ENCODE results near the gene MMP2.

Gene MMP2

DNA sequence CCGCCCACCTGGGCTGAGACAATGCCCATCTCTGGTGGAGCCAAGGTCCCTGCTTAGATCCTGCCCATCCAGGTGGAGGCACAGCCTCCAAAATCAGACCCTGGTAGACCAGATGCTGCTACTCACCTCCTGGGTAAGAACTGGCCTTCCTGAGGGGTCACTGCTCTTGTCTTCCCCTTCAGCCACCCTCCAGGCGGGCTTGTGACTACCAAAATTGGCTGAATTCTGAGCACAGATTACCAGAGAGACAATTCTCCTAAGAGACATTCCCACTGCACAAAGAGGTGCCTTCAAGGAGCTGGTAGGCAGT lies 10.9 kb downstream of the MMP2 start:
- H2BK120ac ChIP-seq (ENCODE audit: insufficient read depth, low read length, poor library complexity) = no peak overlapping the region
- H3K4me3 ChIP-seq (ENCODE audit: low read depth, low read length) = no peak overlapping the region
- no peak overlapping the region for H3K4ac ChIP-seq (ENCODE audit: low read depth, low read length)
- no peak overlapping the region for H3K14ac ChIP-seq (ENCODE audit: low read length)
- H3K79me1 ChIP-seq (ENCODE audit: low read length) = no peaks in the 10 kb centered on the region
- H3K4me2 ChIP-seq (ENCODE audit: low read length) = no peak overlapping the region
- H4K12ac ChIP-seq (ENCODE audit: low read depth, low read length) = no peak overlapping the region
- no CpG with 5 or more reads among the region's 2 CpGs for WGBS (ENCODE audit: extremely low coverage, insufficient coverage, insufficient read length)
- H2AFZ ChIP-seq (ENCODE audit: insufficient read depth, low read length, poor library complexity) = no peak overlapping the region
- H3K9me3 ChIP-seq (ENCODE audit: insufficient read depth, low read depth, low read length) = peaks cover 2% of the 10 kb centered on the region
- no peak overlapping the region for H3K18ac ChIP-seq (ENCODE audit: low read length)
- H3K27ac ChIP-seq (ENCODE audit: low read depth, low read length) = no peak overlapping the region
- H3K9ac ChIP-seq (ENCODE audit: low read length) = no peak overlapping the region
- peaks cover 73 to 89% of the 10 kb centered on the region in 2 experiments for H3K36me3 ChIP-seq (ENCODE audit: control insufficient read depth in 1 of 2, insufficient read depth in 2 of 2, low read length in 2 of 2)
- no peak overlapping the region for H2AK5ac ChIP-seq (ENCODE audit: low read length)
- H2BK5ac ChIP-seq (ENCODE audit: low read depth, low read length, poor library complexity) = no peak overlapping the region
- no peak overlapping the region for H3K23ac ChIP-seq (ENCODE audit: low read length)
- H3K79me2 ChIP-seq (ENCODE audit: control insufficient read depth, insufficient read depth, low read length, poor library complexity) = no peaks in the 10 kb centered on the region
- peaks cover 0 to 9% of the 10 kb centered on the region in 2 experiments for H3K4me1 ChIP-seq (ENCODE audit: control insufficient read depth in 1 of 2, insufficient read depth in 2 of 2, low read length in 2 of 2)
- H3K27me3 ChIP-seq (ENCODE audit: insufficient read depth, low read length) = no peaks in the 10 kb centered on the region
- DNase-seq = no peak
- H4K8ac ChIP-seq (ENCODE audit: low read depth, low read length) = no peak overlapping the region
- no peak overlapping the region for H2BK12ac ChIP-seq (ENCODE audit: low read length)
- no peak overlapping the region for H4K91ac ChIP-seq (ENCODE audit: low read depth, low read length)

- no peak overlapping the region for H4K8ac ChIP-seq (ENCODE audit: low read depth, low read length)
- no peak overlapping the region for H3K4ac ChIP-seq (ENCODE audit: low read depth, low read length)
- no CpG with 5 or more reads among the region's 2 CpGs for WGBS (ENCODE audit: extremely low coverage, insufficient coverage, insufficient read length)
- peaks cover 2% of the 10 kb centered on the region for H3K9me3 ChIP-seq (ENCODE audit: insufficient read depth, low read depth, low read length)
- H4K12ac ChIP-seq (ENCODE audit: low read depth, low read length) = no peak overlapping the region
- H2AFZ ChIP-seq (ENCODE audit: insufficient read depth, low read length, poor library complexity) = no peak overlapping the region
- H2BK5ac ChIP-seq (ENCODE audit: low read depth, low read length, poor library complexity) = no peak overlapping the region
- no peak overlapping the region for H3K4me3 ChIP-seq (ENCODE audit: low read depth, low read length)
- H3K9ac ChIP-seq (ENCODE audit: low read length) = no peak overlapping the region
- no peak overlapping the region for H4K91ac ChIP-seq (ENCODE audit: low read depth, low read length)
- peaks cover 0 to 9% of the 10 kb centered on the region in 2 experiments for H3K4me1 ChIP-seq (ENCODE audit: control insufficient read depth in 1 of 2, insufficient read depth in 2 of 2, low read length in 2 of 2)
- H3K36me3 ChIP-seq (ENCODE audit: control insufficient read depth in 1 of 2, insufficient read depth in 2 of 2, low read length in 2 of 2) = peaks cover 72 to 89% of the 10 kb centered on the region in 2 experiments
- no peak overlapping the region for H3K14ac ChIP-seq (ENCODE audit: low read length)
- no peak overlapping the region for H3K27ac ChIP-seq (ENCODE audit: low read depth, low read length)
- no peak overlapping the region for H3K23ac ChIP-seq (ENCODE audit: low read length)
- no peak overlapping the region for H2BK12ac ChIP-seq (ENCODE audit: low read length)
- no peak overlapping the region for H3K18ac ChIP-seq (ENCODE audit: low read length)
- no peaks in the 10 kb centered on the region for H3K79me2 ChIP-seq (ENCODE audit: control insufficient read depth, insufficient read depth, low read length, poor library complexity)
- no peaks in the 10 kb centered on the region for H3K79me1 ChIP-seq (ENCODE audit: low read length)
- no peak overlapping the region for H3K4me2 ChIP-seq (ENCODE audit: low read length)
- H2BK120ac ChIP-seq (ENCODE audit: insufficient read depth, low read length, poor library complexity) = no peak overlapping the region
- H2AK5ac ChIP-seq (ENCODE audit: low read length) = no peak overlapping the region
- DNase-seq = no peak
- H3K27me3 ChIP-seq (ENCODE audit: insufficient read depth, low read length) = no peaks in the 10 kb centered on the region
Observed at GRCh38 chr16:55490301-55490700, 11.3 kb downstream of the MMP2 start.

- no peak for DNase-seq
- Histone ChIP-seq H2AK5ac (ENCODE audit: low read length) (no peak overlapping the region), H3K14ac (ENCODE audit: low read length) (no peak overlapping the region), H3K27ac (ENCODE audit: low read depth, low read length) (no peak overlapping the region), H3K36me3 (ENCODE audit: control insufficient read depth in 1 of 2, insufficient read depth in 2 of 2, low read length in 2 of 2) (peaks cover 70 to 90% of the 10 kb centered on the region in 2 experiments), H2BK120ac (ENCODE audit: insufficient read depth, low read length, poor library complexity) (no peak overlapping the region), H3K79me2 (ENCODE audit: control insufficient read depth, insufficient read depth, low read length, poor library complexity) (no peaks in the 10 kb centered on the region), H3K27me3 (ENCODE audit: insufficient read depth, low read length) (no peaks in the 10 kb centered on the region), H3K79me1 (ENCODE audit: low read length) (no peaks in the 10 kb centered on the region), H3K4me2 (ENCODE audit: low read length) (no peak overlapping the region), H3K9ac (ENCODE audit: low read length) (no peak overlapping the region), H2BK12ac (ENCODE audit: low read length) (no peak overlapping the region), H3K18ac (ENCODE audit: low read length) (no peak overlapping the region), H2BK5ac (ENCODE audit: low read depth, low read length, poor library complexity) (no peak overlapping the region), H3K9me3 (ENCODE audit: insufficient read depth, low read depth, low read length) (peaks cover 2% of the 10 kb centered on the region), H4K8ac (ENCODE audit: low read depth, low read length) (no peak overlapping the region), H3K4ac (ENCODE audit: low read depth, low read length) (no peak overlapping the region), H3K4me1 (ENCODE audit: control insufficient read depth in 1 of 2, insufficient read depth in 2 of 2, low read length in 2 of 2) (peaks cover 0 to 11% of the 10 kb centered on the region in 2 experiments), H3K4me3 (ENCODE audit: low read depth, low read length) (no peak overlapping the region), H4K91ac (ENCODE audit: low read depth, low read length) (no peak overlapping the region), H4K12ac (ENCODE audit: low read depth, low read length) (no peak overlapping the region), H3K23ac (ENCODE audit: low read length) (no peak overlapping the region), H2AFZ (ENCODE audit: insufficient read depth, low read length, poor library complexity) (no peak overlapping the region)
- WGBS (ENCODE audit: extremely low coverage, insufficient coverage, insufficient read length) = no CpG with 5 or more reads among the region's 7 CpGs
Observed at GRCh38 chr16:55491691-55492090, 12.7 kb downstream of the MMP2 start.

DNA sequence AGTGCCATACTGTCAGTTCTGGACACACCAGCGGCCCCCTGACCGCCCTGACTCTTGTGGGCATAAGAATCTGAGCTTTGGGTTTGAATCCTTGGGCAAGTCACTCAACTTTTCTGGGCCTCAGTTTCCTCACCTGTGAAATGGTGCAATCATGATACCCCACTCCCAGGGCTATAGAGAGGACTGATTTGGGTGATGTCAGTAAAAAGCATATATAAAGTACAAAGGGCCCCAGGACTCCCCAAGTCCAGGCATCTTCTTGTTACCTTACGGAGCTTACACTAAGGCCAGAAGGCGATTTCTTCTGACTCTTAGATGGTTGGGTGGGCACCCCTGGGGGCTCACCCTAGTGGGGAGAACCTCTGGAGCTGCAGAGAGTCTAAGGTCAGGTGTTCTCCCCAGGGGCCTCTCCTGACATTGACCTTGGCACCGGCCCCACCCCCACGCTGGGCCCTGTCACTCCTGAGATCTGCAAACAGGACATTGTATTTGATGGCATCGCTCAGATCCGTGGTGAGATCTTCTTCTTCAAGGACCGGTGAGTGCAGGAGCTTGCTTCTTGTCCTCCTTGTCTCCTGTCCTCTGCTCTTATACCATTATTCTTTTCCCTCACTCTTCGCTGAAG lies 13.9 kb downstream of the MMP2 start:
- H3K27ac ChIP-seq (ENCODE audit: low read depth, low read length) = peak overlapping the region; percentile 4
- H3K4me2 ChIP-seq (ENCODE audit: low read length) = no peak overlapping the region
- H3K4me1 ChIP-seq (ENCODE audit: control insufficient read depth in 1 of 2, insufficient read depth in 2 of 2, low read length in 2 of 2) = peaks cover 2 to 12% of the 10 kb centered on the region in 2 experiments
- no peak overlapping the region for H3K18ac ChIP-seq (ENCODE audit: low read length)
- no peak overlapping the region for H4K8ac ChIP-seq (ENCODE audit: low read depth, low read length)
- H3K23ac ChIP-seq (ENCODE audit: low read length) = no peak overlapping the region
- no peak overlapping the region for H3K4ac ChIP-seq (ENCODE audit: low read depth, low read length)
- peaks cover 6% of the 10 kb centered on the region for H3K79me1 ChIP-seq (ENCODE audit: low read length)
- H4K12ac ChIP-seq (ENCODE audit: low read depth, low read length) = no peak overlapping the region
- H3K79me2 ChIP-seq (ENCODE audit: control insufficient read depth, insufficient read depth, low read length, poor library complexity) = no peaks in the 10 kb centered on the region
- no peak overlapping the region for H3K14ac ChIP-seq (ENCODE audit: low read length)
- H3K27me3 ChIP-seq (ENCODE audit: insufficient read depth, low read length) = no peaks in the 10 kb centered on the region
- H2AK5ac ChIP-seq (ENCODE audit: low read length) = no peak overlapping the region
- H3K4me3 ChIP-seq (ENCODE audit: low read depth, low read length) = no peak overlapping the region
- H2AFZ ChIP-seq (ENCODE audit: insufficient read depth, low read length, poor library complexity) = no peak overlapping the region
- H2BK12ac ChIP-seq (ENCODE audit: low read length) = no peak overlapping the region
- no peak overlapping the region for H2BK120ac ChIP-seq (ENCODE audit: insufficient read depth, low read length, poor library complexity)
- DNase-seq = no peak
- H3K36me3 ChIP-seq (ENCODE audit: control insufficient read depth in 1 of 2, insufficient read depth in 2 of 2, low read length in 2 of 2) = peaks cover 68 to 88% of the 10 kb centered on the region in 2 experiments
- no peak overlapping the region for H2BK5ac ChIP-seq (ENCODE audit: low read depth, low read length, poor library complexity)
- no peak overlapping the region for H3K9ac ChIP-seq (ENCODE audit: low read length)
- no peak overlapping the region for H4K91ac ChIP-seq (ENCODE audit: low read depth, low read length)
- H3K9me3 ChIP-seq (ENCODE audit: insufficient read depth, low read depth, low read length) = peaks cover 2% of the 10 kb centered on the region
- WGBS (ENCODE audit: extremely low coverage, insufficient coverage, insufficient read length) = no CpG with 5 or more reads among the region's 10 CpGs
